GM12864 (cell line): ENCODE data around the gene PPFIBP1.

ENCODE experiments used
- DNase-seq: peaks from one replicate; pipeline ENCODE4 v3.0.0-alpha.2; 2011; ENCODE audit warnings: low read depth
- H3K4me3 ChIP-seq: 2 replicates; pipeline ENCODE4 v1.5.1; 2011; ENCODE audit warnings: mild to moderate bottlenecking, low read depth, low read length, control low read depth
- CTCF ChIP-seq: IDR thresholded peaks from 2 replicates; pipeline ENCODE4 v1.5.1; 2011; ENCODE audit warnings: low read depth, mild to moderate bottlenecking, moderate library complexity, low read length, control low read depth, inconsistent platforms; ENCODE audit errors: missing control alignments

The PPFIBP1 gene

GRCh38 chr12:27547592-27547991, 23.6 kb downstream of the PPFIBP1 start:
- H3K4me3 ChIP-seq = no peak overlapping the region
- no peak for DNase-seq
- TF ChIP-seq CTCF = no peak

GRCh38 chr12:27548301-27549199, 24.5 kb downstream of the PPFIBP1 start:
- H3K4me3 ChIP-seq = no peak overlapping the region
- DNase-seq = no peak
- TF ChIP-seq CTCF = no peak

GRCh38 chr12:27549236-27549800, 25.3 kb downstream of the PPFIBP1 start:
- H3K4me3 ChIP-seq = no peak overlapping the region
- no peak for TF ChIP-seq CTCF
- no peak for DNase-seq

- no peak for TF ChIP-seq CTCF
- DNase-seq = no peak
- H3K4me3 ChIP-seq = no peak overlapping the region
These were observed 26.0 kb downstream of the PPFIBP1 start for GRCh38 chr12:27549801-27550652.

GRCh38 chr12:27550653-27550975, 26.6 kb downstream of the PPFIBP1 start:
- no peak for DNase-seq
- no peak overlapping the region for H3K4me3 ChIP-seq
- TF ChIP-seq CTCF = no peak

GRCh38 chr12:27551172-27551840, 27.3 kb downstream of the PPFIBP1 start:
- H3K4me3 ChIP-seq = no peak overlapping the region
- no peak for TF ChIP-seq CTCF

More at GRCh38 chr12:27551172-27551840, 27.3 kb downstream of the PPFIBP1 start:
- DNase-seq = no peak
